NCI-H187 (cell line): Measurements from ENCODE around the gene CCNL2.
A peak's percentile ranks its signal among the peaks of the same experiment; 100 is the strongest.

ENCODE experiments used
- DNase-seq, 2 experiments: peaks; one replicate each; lab custom pipeline; 2025; lab: John Stamatoyannopoulos, UW

The CCNL2 gene

GRCh38 chr1:1356166-1356795, 42.9 kb downstream of the CCNL2 start:
- DNase-seq = no peak

DNA sequence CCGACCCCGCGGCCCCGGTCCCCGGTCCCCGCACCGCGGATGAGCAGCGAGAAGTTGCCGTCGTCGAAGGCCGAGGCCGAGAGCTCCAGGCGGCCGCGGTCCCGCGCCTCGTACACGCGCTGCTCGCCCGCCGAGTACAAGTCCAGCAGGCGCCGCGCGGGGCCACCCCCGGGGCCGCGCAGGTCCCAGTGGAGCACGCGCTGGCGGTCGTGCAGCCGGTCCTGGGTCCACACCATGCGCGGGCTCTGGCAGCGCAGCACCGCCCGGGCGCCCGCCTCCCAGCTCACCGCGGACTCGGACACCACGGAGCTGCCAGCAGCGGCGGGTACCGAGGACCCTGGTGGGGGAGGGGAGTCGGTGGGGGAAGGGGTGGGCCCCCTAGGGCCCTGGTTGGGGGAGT, 43.7 kb downstream of the CCNL2 start:
- DNase-seq = no peak

GRCh38 chr1:1354271-1355247, 44.6 kb downstream of the CCNL2 start:
- DNase-seq = no peak

- no peak for DNase-seq
These were observed 45.6 kb downstream of the CCNL2 start for GRCh38 chr1:1353389-1354151.

- no peak for DNase-seq
These were observed 46.2 kb downstream of the CCNL2 start for GRCh38 chr1:1352786-1353388.

- DNase-seq = no peak
These were observed 47.4 kb downstream of the CCNL2 start for GRCh38 chr1:1351511-1352427.

DNA sequence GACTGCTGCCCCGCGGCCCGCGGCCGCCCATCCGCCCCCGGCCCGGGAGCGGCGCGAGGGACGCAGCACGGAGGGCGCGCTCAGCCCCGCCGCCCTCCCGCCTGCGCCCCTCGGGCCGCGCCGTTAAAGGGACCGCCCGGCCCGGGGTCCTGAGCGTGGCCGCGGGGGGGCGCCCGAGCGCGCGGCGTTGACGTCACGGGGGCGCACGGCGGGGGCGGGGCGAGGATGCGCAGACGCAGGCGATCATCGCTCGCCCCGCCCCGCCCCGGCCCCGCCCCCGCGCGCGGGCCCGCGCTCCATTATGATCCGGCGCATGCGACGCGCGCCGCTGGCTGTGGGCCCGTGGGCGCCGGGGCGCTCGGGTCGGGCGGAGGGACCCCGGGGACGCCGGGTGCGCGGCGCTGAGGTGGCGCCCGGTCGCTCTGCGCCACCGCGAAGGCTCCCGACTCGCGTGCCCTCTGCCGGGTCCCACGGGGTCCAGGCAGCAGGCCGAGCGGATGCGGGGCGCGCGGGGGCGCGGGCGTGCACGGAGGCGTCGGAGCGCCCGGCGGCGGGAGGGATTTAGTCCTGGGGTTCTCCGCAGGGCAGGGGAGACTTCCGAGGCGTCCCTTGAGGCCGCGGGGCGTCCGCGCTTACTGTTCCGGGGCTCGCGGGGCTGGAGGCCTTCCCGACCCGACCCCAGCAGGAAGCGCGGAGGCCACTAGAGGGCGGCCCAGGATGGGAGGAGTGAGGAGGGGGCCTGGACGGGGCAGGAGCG, 49.7 kb downstream of the CCNL2 start, which contains the start of gene DVL1:
DVL1 (minus strand) TSS at position 163 of the 757 bp plus-strand sequence. CDS start 353 bp downstream, outside the sequence.
- DNase-seq = peak in 1 of 2 experiments; percentile 49

- DNase-seq = no peak
These were observed 50.5 kb downstream of the CCNL2 start for GRCh38 chr1:1348420-1349255.

DNA sequence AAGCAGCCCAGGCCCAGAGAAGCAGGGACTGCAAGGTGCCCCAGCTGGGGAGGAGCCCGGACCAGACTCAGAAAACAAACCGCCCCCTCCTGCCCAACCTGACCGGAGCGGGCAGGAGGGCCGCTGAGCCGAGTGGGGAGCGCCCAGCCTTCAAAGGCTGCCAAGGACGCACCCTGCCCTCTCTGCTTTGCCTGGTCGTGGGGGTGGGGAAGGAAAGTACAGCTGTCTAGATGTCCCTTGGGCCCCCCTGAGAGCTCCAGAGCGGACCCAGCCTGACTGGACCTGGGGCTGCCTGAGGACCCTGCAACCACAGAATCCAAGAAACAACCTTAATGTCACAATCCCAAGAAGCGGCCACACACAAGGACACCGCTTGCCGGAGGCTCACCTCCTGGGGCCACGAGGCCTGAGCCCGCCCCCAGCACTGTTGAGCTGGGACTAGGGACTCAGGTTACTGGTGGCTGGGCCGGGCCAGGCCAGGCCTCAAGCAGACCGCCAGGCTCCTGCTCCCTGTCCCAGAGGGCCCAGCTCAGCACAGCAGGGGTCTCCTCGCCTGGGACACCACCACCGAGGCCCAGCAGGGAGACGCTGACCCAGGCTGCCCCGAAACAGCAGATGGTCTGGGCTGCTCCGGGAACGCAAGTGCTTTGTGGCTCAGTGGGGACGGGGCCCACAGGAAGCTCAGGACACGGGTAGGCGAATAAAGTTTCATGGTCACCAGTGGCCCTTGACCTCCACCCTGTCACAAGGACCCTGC, 51.3 kb downstream of the CCNL2 start:
- DNase-seq = no peak

GRCh38 chr1:1347026-1347595, 52.0 kb downstream of the CCNL2 start:
- no peak for DNase-seq

DNA sequence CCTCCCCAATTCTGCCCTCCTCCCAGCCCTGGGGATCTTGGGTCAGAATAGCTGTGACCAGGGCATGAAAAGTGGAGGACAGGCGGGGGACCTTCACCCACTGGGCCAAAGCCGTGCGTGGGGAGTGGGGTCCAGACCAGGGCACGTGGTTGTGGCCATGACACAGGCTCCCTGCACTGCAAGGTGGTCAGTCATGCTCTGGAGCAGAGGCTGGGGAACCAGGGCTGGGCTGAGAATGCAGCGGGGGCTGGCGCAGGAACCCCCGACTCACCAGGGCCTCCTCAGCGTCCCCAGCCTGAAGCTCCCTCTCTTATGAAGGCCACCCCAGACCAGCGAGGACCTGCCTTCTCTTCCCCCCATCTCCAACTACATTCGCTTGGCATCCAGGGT, 52.6 kb downstream of the CCNL2 start:
- no peak for DNase-seq

DNA sequence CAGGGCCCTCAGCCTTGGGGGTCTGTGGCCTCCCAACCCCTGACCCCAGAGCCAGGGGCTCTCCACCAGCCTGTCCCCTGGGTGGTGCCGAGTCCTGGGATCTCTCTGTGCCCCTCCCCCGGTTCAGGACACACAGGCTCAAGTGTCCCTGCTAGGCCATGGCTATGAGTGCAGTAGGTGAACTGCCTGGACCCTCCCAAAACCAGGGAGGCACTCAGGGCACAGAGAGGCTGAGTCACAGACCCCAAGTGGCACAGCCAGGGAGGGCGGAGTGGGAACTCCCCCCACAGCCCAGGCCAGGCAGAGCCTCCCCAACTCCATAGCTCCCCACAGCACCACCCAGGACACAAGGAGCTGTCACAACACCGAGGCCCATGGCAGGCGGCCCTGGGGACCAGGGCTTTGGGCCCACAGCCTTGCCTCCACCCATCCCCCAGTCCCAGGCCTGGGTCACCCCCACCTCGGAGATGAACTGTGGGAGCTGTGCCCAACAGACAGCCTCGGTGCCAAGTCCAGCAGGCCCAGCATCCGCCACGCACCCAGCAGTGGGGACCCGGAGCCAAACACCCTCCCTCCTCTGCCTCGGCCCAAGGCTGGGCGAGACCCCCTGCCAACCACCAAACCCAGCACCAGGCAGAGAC, 53.2 kb downstream of the CCNL2 start:
- DNase-seq = no peak

DNA sequence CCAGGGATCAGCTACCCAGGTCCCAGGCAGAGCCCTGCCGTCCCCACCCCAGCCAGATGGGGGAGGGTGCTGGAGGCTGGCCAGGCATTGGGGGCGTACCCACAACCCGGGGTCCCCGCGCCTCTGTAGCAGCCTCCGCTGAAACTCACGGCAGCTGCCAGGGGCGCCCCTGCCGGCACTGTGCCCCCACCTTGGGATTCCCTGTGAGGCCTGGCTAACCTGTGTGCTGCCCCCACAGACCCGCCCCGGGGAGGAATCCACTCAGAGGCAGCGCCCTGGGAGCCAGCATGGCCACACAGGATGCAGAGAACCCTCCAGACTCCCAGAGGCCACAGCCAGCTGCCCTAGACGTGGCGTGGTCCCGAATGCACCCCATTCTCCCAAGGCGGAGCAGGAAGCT, 53.8 kb downstream of the CCNL2 start:
- DNase-seq = no peak

GRCh38 chr1:1344655-1345361, 54.3 kb downstream of the CCNL2 start:
- DNase-seq = no peak

DNA sequence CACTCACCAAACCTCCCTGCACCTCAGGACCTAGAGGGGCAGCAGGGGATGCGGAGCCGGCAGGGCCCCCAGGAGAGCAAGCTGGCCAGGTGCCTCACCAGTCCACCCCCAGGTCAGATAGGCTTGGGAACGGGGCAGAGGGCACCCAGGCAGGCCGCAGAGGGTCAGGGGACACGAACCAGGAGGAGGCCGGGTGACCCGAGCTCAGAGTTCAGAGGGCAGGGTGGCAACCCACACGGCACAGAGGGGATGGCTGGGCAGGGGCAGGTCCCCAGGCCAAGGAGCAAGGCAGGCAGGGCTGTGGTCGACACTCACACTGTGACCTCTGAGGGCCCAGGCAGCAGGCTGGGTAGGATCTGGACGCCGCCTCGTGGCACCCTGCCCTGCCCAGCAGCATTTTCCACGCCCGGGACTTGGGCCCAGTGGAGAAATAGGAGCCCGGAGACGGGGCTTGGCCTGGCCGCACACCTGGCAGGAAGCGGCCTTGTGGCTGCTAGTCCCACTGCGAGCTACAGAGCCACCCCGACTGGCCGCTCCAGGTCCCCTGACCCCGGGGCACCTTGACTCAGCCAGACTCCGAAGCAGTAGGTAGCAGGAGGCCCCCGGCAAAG, 55.2 kb downstream of the CCNL2 start:
- DNase-seq = no peak

DNA sequence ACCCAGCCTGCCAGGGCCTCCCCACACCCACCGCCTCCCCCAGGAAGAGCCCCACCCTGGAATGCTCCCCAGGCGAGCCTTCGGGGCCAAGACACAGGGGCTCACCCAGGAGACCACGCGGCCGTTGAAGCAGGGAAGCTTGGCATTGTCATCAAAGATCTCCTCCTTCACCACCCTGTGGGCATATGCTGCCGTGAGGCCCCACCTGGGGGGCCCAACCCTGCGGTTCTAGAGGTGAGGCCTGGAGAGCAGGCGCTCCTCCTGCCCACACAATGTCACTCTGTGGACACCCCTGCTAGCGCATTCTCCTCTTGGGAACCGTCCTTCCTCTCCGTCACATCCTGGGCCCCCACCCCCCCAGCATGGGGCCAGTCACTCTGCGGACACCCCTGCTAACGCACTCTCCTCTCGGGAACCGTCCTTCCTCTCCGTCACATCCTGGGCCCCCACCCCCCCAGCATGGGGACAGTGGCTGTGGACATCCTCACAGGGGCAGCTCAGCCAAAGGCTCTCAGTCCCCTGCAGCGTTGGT, 56.5 kb downstream of the CCNL2 start:
- DNase-seq = no peak
